HG03060 (cell line): ENCODE measurements around the gene FADD.

Experiments used
- ATAC-seq: cut with Tn5 transposase; IDR thresholded peaks from one replicate; pipeline ENCODE4 v1.9.1; 2021; ENCODE audit warnings: low read depth, moderate number of reproducible peaks; ENCODE audit not compliant: unreplicated experiment

The FADD gene

GRCh38 chr11:70202920-70203750 is at the start of gene FADD:
Gene FADD (plus strand): TSS chr11:70203296. CDS start chr11:70203460, 164 bp downstream.
- no peak for ATAC-seq

- no peak for ATAC-seq
Observed at GRCh38 chr11:70155386-70155785, 47.7 kb upstream of the FADD start.

- ATAC-seq, result no peak
Observed at GRCh38 chr11:70156291-70157037, 46.6 kb upstream of the FADD start.

GRCh38 chr11:70158201-70158600 is 44.9 kb upstream of the FADD start:
- ATAC-seq, result no peak

- no peak for ATAC-seq
Observed at GRCh38 chr11:70158757-70159389, 44.2 kb upstream of the FADD start.

- ATAC-seq, result no peak
Observed at GRCh38 chr11:70159627-70160570, 43.2 kb upstream of the FADD start.

- no peak for ATAC-seq
Observed at GRCh38 chr11:70161043-70161625, 42.0 kb upstream of the FADD start.

GRCh38 chr11:70164705-70165104 is 38.4 kb upstream of the FADD start:
- ATAC-seq, result no peak

- no peak for ATAC-seq
Observed at GRCh38 chr11:70167120-70167519, 36.0 kb upstream of the FADD start.

GRCh38 chr11:70167723-70168404 is 35.2 kb upstream of the FADD start:
- no peak for ATAC-seq

- no peak for ATAC-seq
Observed at GRCh38 chr11:70168405-70168754, 34.7 kb upstream of the FADD start.

- no peak for ATAC-seq
Observed at GRCh38 chr11:70169127-70169526, 34.0 kb upstream of the FADD start.

GRCh38 chr11:70169632-70170031 is 33.5 kb upstream of the FADD start:
- ATAC-seq, result no peak

GRCh38 chr11:70170596-70171210 is 32.4 kb upstream of the FADD start:
- ATAC-seq, result no peak

GRCh38 chr11:70173018-70173417 is 30.1 kb upstream of the FADD start:
- no peak for ATAC-seq

GRCh38 chr11:70174547-70175235 is 28.4 kb upstream of the FADD start:
- ATAC-seq, result no peak

- ATAC-seq, result no peak
Observed at GRCh38 chr11:70175236-70175698, 27.8 kb upstream of the FADD start.

GRCh38 chr11:70176940-70177689 is 26.0 kb upstream of the FADD start:
- ATAC-seq, result no peak
